K562 (cell line): Measurements from ENCODE around the gene HSD11B1. TPM values are rescaled to one million over a fixed set of nuclear protein-coding genes. Genes with fewer than 3 reads are reported as not detected.

Experiments used
- ATAC-seq: fragments of 200-7000 bp; cut with Tn5 transposase; 3 replicates; pipeline ENCODE4 v1.9.1; 2020; ENCODE audit warnings: moderate library complexity
- BruUV-seq: library from RNA; stranded (reverse); fragments of 400-500 nt; replicated peaks from 2 replicates; lab custom pipeline; 2021; lab: Mats Ljungman, UMichigan
- CTCF ChIA-PET: fragments of 300-600 bp; formaldehyde crosslinking; extraction: SDS; loops from one replicate; lab custom pipeline; 2021; ENCODE audit warnings: low intra/inter-chr PET ratio; lab: Yijun Ruan, JAX
- POLR2A ChIA-PET: fragments of 300-600, 350-650 bp; sonication (Branson Sonifier 250); formaldehyde crosslinking; extraction: SDS; loops from one replicate; lab custom pipeline; 2021; ENCODE audit warnings: antibody characterized with exemption, inconsistent platforms; lab: Yijun Ruan, JAX
- DNase-seq, 4 experiments: peaks; one replicate each; pipeline versions ENCODE4 v3.0.0 to v3.0.0-alpha.2; 2011 to 2018; ENCODE audit warnings: low spot score in 3 of 4, mixed read lengths in 3 of 4; ENCODE audit errors: extremely low read depth in 1 of 4
- FAIRE-seq: peaks from 2 replicates; lab custom pipeline; 2011; peaks lifted over from hg19 to GRCh38; lab: Jason Lieb, UNC
- H2AFZ ChIP-seq: 2 replicates; pipeline ENCODE4 v1.6.0; 2011; ENCODE audit warnings: low read depth, low read length, control low read depth, inconsistent platforms
- H3K27ac ChIP-seq: fragments of 200-600 bp; 3 replicates; pipeline ENCODE4 v1.8.0; 2011; ENCODE audit warnings: low read depth, mild to moderate bottlenecking, control low read depth, inconsistent platforms, low read length, moderate library complexity, mixed read lengths; ENCODE audit errors: extremely low read depth
- H3K27me3 ChIP-seq, 2 experiments: fragments of 300-600 bp in 1 of 2; 2 replicates in 1 of 2; 3 replicates in 1 of 2; pipeline versions ENCODE4 v1.6.0 to v1.8.0; 2011; ENCODE audit warnings: inconsistent platforms in 2 of 2, low read length in 2 of 2, mild to moderate bottlenecking in 1 of 2, mixed read lengths in 1 of 2, moderate library complexity in 1 of 2; ENCODE audit not compliant: control insufficient read depth in 2 of 2, insufficient read depth in 2 of 2
- H3K36me3 ChIP-seq: fragments of 300-600 bp; 3 replicates; pipeline ENCODE4 v1.8.0; 2011; ENCODE audit warnings: mild to moderate bottlenecking, low read length, inconsistent platforms; ENCODE audit not compliant: control insufficient read depth, insufficient read depth
- H3K4me1 ChIP-seq, 2 experiments: fragments of 200-600 bp in 1 of 2; replicated peaks in 1 of 2; 2 replicates in 1 of 2; 3 replicates in 1 of 2; pipeline versions ENCODE4 v1.5.1 to v1.8.0; 2011; ENCODE audit warnings: inconsistent platforms in 2 of 2, low read length in 2 of 2, mild to moderate bottlenecking in 1 of 2, mixed read lengths in 1 of 2, moderate library complexity in 1 of 2; ENCODE audit not compliant: control insufficient read depth in 2 of 2, insufficient read depth in 2 of 2
- H3K4me2 ChIP-seq: 2 replicates; pipeline ENCODE4 v1.6.1; 2011; ENCODE audit warnings: low read length, control low read depth, inconsistent platforms, mixed read lengths; ENCODE audit not compliant: insufficient read depth
- H3K4me3 ChIP-seq: fragments of 200-600 bp; sonication (generic), shearing (Covaris generic); 2 replicates; pipeline ENCODE4 v1.5.1; 2016; ENCODE audit warnings: control low read depth, inconsistent platforms
- H3K79me2 ChIP-seq: fragments of 200-600 bp; 3 replicates; pipeline ENCODE4 v1.8.0; 2011; ENCODE audit warnings: low read length, inconsistent platforms; ENCODE audit not compliant: control insufficient read depth, insufficient read depth
- H3K9ac ChIP-seq, 2 experiments: 2 replicates each; pipeline versions ENCODE4 v1.6.0 to v1.6.1; 2011; ENCODE audit warnings: low read depth in 2 of 2, low read length in 2 of 2, control low read depth in 1 of 2, inconsistent platforms in 1 of 2, mild to moderate bottlenecking in 1 of 2, mixed read lengths in 1 of 2; ENCODE audit not compliant: insufficient read depth in 1 of 2
- H3K9me1 ChIP-seq: one replicate; pipeline ENCODE4 v1.6.0; 2011; ENCODE audit warnings: inconsistent platforms, mild to moderate bottlenecking, low read length, moderate library complexity; ENCODE audit not compliant: control insufficient read depth, insufficient read depth
- H3K9me3 ChIP-seq: replicated peaks from 2 replicates; pipeline ENCODE4 v1.5.1; 2011; ENCODE audit warnings: low read depth, low read length, inconsistent platforms; ENCODE audit not compliant: control insufficient read depth, insufficient read depth
- H4K20me1 ChIP-seq: replicated peaks from 2 replicates; pipeline ENCODE4 v1.6.1; 2011; ENCODE audit warnings: low read length, inconsistent platforms, mixed read lengths; ENCODE audit not compliant: control insufficient read depth, insufficient read depth
- ARID1B ChIP-seq: fragments of 450-650 bp; IDR thresholded peaks from 2 replicates; pipeline ENCODE4 v1.6.1; 2016; ENCODE audit warnings: antibody characterized with exemption, mild to moderate bottlenecking, inconsistent platforms
- GABPA ChIP-seq: fragments of 200-800 bp; sonication (Bioruptor generic); conservative IDR thresholded peaks from 2 replicates; pipeline ENCODE4 v1.6.1; 2016; ENCODE audit warnings: low read depth, missing genetic modification characterization, missing compliant biosample characterization
- HDAC3 ChIP-seq: fragments of 450-650 bp; IDR thresholded peaks from 2 replicates; pipeline ENCODE4 v1.6.1; 2018; ENCODE audit warnings: borderline replicate concordance, mild to moderate bottlenecking, moderate library complexity; ENCODE audit not compliant: partially characterized antibody
- HSF4 ChIP-seq: fragments of 250-450 bp; sonication (Bioruptor Pico); IDR thresholded peaks from 2 replicates; pipeline ENCODE4 v2.1.2; 2022; ENCODE audit warnings: mild to moderate bottlenecking, moderate library complexity, borderline replicate concordance
- ILK ChIP-seq: fragments of 450-650 bp; IDR thresholded peaks from 2 replicates; pipeline ENCODE4 v1.6.1; 2016; ENCODE audit warnings: missing genetic modification characterization, low read depth, mild to moderate bottlenecking, missing compliant biosample characterization, moderate library complexity, borderline replicate concordance
- MITF ChIP-seq: IDR thresholded peaks from 2 replicates; pipeline ENCODE4 v1.6.1; 2014; ENCODE audit warnings: antibody characterized with exemption
- PHB2 ChIP-seq: fragments of 450-650 bp; IDR thresholded peaks from 2 replicates; pipeline ENCODE4 v1.6.1; 2017; ENCODE audit warnings: low read depth
- PHF21A ChIP-seq: fragments of 450-650 bp; IDR thresholded peaks from 2 replicates; pipeline ENCODE4 v1.6.1; 2017; ENCODE audit warnings: low read depth, borderline replicate concordance
- PTBP1 ChIP-seq: fragments of 200-400 bp; formaldehyde crosslinking; IDR thresholded peaks from 2 replicates; pipeline ENCODE4 v1.6.1; 2017; ENCODE audit warnings: low read depth, low read length
- RCOR1 ChIP-seq, 2 experiments: IDR thresholded peaks; 2 replicates each; pipeline ENCODE4 v1.6.1; 2012; ENCODE audit warnings: low read depth in 2 of 2, low read length in 2 of 2, borderline replicate concordance in 1 of 2, improper control_type of control experiment in 1 of 2
- SETDB1 ChIP-seq: IDR thresholded peaks from one replicate; pipeline ENCODE4 v1.6.1; 2012; ENCODE audit warnings: low read length, control low read depth, inconsistent platforms
- SRSF1 ChIP-seq: fragments of 200-400 bp; formaldehyde crosslinking; IDR thresholded peaks from 2 replicates; pipeline ENCODE4 v1.6.1; 2017; ENCODE audit warnings: mild to moderate bottlenecking, low read depth, low read length, moderate library complexity
- ZBTB8A ChIP-seq: fragments of 450-650 bp; IDR thresholded peaks from 2 replicates; pipeline ENCODE4 v1.6.1; 2018; ENCODE audit warnings: mild to moderate bottlenecking, moderate library complexity; ENCODE audit not compliant: partially characterized antibody
- ZFX ChIP-seq: sonication (generic); formaldehyde crosslinking; IDR thresholded peaks from 2 replicates; pipeline ENCODE4 v1.8.0; 2022; ENCODE audit warnings: mild to moderate bottlenecking, missing genetic modification reagents, moderate library complexity
- ZNF121 ChIP-seq: sonication (generic); formaldehyde crosslinking; conservative IDR thresholded peaks from 2 replicates; pipeline ENCODE4 v1.8.0; 2022; ENCODE audit warnings: missing genetic modification reagents
- ZNF699 ChIP-seq: fragments of 250-450 bp; sonication (Bioruptor Pico); IDR thresholded peaks from 2 replicates; pipeline ENCODE4 v1.8.0; 2021; ENCODE audit warnings: mild to moderate bottlenecking, moderate library complexity; ENCODE audit not compliant: insufficient replicate concordance
- WGBS: fragments of 100-300 bp; shearing (Covaris generic); methylation state at CpG from one replicate; pipeline ENCODE4 v1.1.6; 2016; ENCODE audit warnings: low coverage, mixed read lengths; ENCODE audit not compliant: insufficient coverage; ENCODE audit errors: missing lambda C conversion rate; 5-methylcytosine and 5-hydroxymethylcytosine counted together
- in situ Hi-C: fragments of 300-500 bp; cut with MboI; formaldehyde crosslinking; loops from 4 replicates; pipeline ENCODE4 v1.15.0; 2018; ENCODE audit warnings: inconsistent platforms, mixed read lengths
- intact Hi-C: fragments of 100-400 bp; cut with micrococcal nuclease; formaldehyde crosslinking; loops from 2 replicates; pipeline ENCODE4 v1.14.2; 2022
- polyA plus RNA-seq, 8 experiments: library from polyadenylated mRNA; depleted of rRNA in 4 of 8; stranded (reverse) in 5 of 8; unstranded in 3 of 8; fragments of >200 nt; fragmentation: Nextera tagmentation in 2 of 8; fragmentation: Illumina TruSeq in 1 of 8; extraction: Ambion mirVana in 2 of 8; extraction: Trizol in 1 of 8; gene quantifications; 2 replicates each; pipeline versions ENCODE4 v1.2.1 to v1.2.3, GENCODE V29; 2011 to 2014; ENCODE audit warnings: inconsistent platforms in 1 of 8, missing spikeins in 1 of 8
- total RNA-seq, 7 experiments: library from RNA; depleted of rRNA in 6 of 7; stranded (reverse); fragments of >200 nt in 6 of 7; fragmentation: Illumina TruSeq in 2 of 7; extraction: Trizol in 2 of 7; gene quantifications; 2 replicates each; pipeline versions ENCODE4 v1.2.1 to v1.2.3, GENCODE V29; 2011 to 2021; ENCODE audit warnings: low replicate concordance in 1 of 7
- TF ChIP-seq, protein P1 (sequence below): fragments of 450-650 bp; formaldehyde crosslinking; IDR thresholded peaks from 2 replicates; pipeline ENCODE4 v1.4.0; 2020; ENCODE audit warnings: mild to moderate bottlenecking, moderate library complexity

The HSD11B1 gene
- total and polyA plus RNA-seq, 9 of the 15 experiments (the other 6 are each of a cell fraction or from before 2014, with no cell fraction given): 0.04 to 0.16 TPM; not detected in 7

- Histone ChIP-seq H3K36me3 (no peaks in the 10 kb centered on the region), H3K9me1 (no peaks in the 10 kb centered on the region), H3K9me3 (no peaks in the 10 kb centered on the region), H3K4me3 (no peak overlapping the region), H2AFZ (peak overlapping the region; percentile 69), H3K4me1 (peaks cover 12 to 27% of the 10 kb centered on the region in 2 experiments), H3K4me2 (peak overlapping the region; percentile 79), H3K27ac (peak overlapping the region; percentile 48; the same call in 2 of the 3 replicates), H3K9ac (peak overlapping the region in 1 of 2 experiments; percentile 50; a peak in 1 of 4 replicates), H3K27me3 (peaks cover 0 to 15% of the 10 kb centered on the region in 2 experiments; a peak in 2 of 5 replicates), H3K79me2 (no peaks in the 10 kb centered on the region; the same call in 2 of the 3 replicates), H4K20me1 (no peaks in the 10 kb centered on the region)
- ATAC-seq (peak; percentile 74), FAIRE-seq (no peak), DNase-seq (peak in 1 of 4 experiments; percentile 38)
- BruUV-seq: TSS peak; percentile 74
- intact Hi-C loops: loop anchor here (2.0 kb wide), 1 partner anchor 27 kb away; no protein-coding TSS in a partner anchor
- ChIA-PET CTCF (no interaction called here), POLR2A (interaction anchor here (0.5 to 1.6 kb wide), 8 partner anchors 10 to 1808 kb away, joined by 3 to 5 read pairs (median 4); no protein-coding TSS in a partner anchor)
- 19% methylated on average over 7 of the region's 7 CpGs for WGBS
- in situ Hi-C loops: no loop called here
- TF ChIP-seq ZNF121 (CRISPR knock-in tag): no peak
- no peak for TF ChIP-seq ZFX (CRISPR knock-in tag)
- TF ChIP-seq HDAC3: peak; percentile 49
- TF ChIP-seq, protein P1, sequence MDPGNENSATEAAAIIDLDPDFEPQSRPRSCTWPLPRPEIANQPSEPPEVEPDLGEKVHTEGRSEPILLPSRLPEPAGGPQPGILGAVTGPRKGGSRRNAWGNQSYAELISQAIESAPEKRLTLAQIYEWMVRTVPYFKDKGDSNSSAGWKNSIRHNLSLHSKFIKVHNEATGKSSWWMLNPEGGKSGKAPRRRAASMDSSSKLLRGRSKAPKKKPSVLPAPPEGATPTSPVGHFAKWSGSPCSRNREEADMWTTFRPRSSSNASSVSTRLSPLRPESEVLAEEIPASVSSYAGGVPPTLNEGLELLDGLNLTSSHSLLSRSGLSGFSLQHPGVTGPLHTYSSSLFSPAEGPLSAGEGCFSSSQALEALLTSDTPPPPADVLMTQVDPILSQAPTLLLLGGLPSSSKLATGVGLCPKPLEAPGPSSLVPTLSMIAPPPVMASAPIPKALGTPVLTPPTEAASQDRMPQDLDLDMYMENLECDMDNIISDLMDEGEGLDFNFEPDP (CRISPR knock-in tag): no peak
- no peak for TF ChIP-seq ZNF699 (CRISPR knock-in tag)
- no peak for TF ChIP-seq PHB2
- no peak for TF ChIP-seq PTBP1
- peak; percentile 35; the same call in 1 of the 2 replicates for TF ChIP-seq ARID1B
- TF ChIP-seq PHF21A: no peak
- no peak for TF ChIP-seq MITF
- peak in 1 of 2 experiments; percentile 71; a peak in 1 of 4 replicates for TF ChIP-seq RCOR1 (IDR thresholded peaks at IDR 0.05; ENCODE audit: borderline replicate concordance in 1 of 2, low read depth in 2 of 2, low read length in 2 of 2)
- no peak for TF ChIP-seq HSF4
- TF ChIP-seq SRSF1: no peak
- TF ChIP-seq GABPA (tag): no peak; the same call in 1 of the 2 replicates
- no peak for TF ChIP-seq SETDB1
- no peak for TF ChIP-seq ILK
- no peak for TF ChIP-seq ZBTB8A
Observed at GRCh38 chr1:209673631-209674417, 30.8 kb upstream of the HSD11B1 start.
